Islet of Langerhans (tissue), 1 donor: ENCODE measurements around the gene KLHL13.

Experiments used
- FAIRE-seq: peaks from one replicate; lab custom pipeline; 2011; peaks lifted over from hg19 to GRCh38; lab: Jason Lieb, UNC

KLHL13 gene

DNA sequence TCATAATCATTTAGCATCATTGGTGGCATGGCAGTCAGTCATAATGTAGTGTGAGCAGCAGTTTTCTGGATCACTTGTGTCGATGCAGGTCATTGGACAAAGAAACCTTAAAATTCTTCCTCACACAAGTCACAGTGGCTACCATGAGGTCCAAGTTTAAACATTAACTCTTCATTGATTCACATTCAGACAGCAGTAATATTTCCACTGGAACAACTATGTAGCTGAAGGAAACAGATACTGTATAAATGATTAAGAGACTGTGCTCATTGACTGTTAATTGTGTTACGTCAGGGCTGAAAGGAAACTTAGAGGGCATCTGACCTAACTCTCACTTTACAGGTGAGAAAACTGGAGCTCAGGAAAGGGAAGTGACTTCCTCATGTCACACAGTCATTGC lies 261.8 kb downstream of the KLHL13 start:
- no peak for FAIRE-seq

DNA sequence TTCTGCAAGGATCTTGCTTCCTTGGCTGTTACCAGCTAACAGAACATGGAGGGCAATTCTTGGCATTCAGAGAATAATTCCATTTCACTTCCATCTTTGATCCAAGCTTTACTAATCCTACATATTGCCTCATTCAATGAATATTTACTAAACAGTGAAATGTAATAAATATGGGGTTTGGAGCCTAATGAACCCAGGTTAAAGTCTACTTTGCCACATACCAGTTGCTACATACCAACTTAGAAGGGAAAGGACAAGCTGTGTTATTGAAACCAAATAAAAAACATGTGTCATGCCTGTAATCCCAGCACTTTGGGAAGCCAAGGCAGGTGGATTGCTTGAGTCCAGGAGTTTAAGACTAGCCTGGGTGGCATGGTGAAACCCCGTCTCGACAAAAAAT lies 265.6 kb downstream of the KLHL13 start:
- peak; percentile 17 for FAIRE-seq
